Peyer's patch (tissue), 4 donors: ENCODE data around the gene CD300C. TPM values are rescaled to one million over a fixed set of nuclear protein-coding genes. Genes with fewer than 3 reads are reported as not detected.
"Not testable (repeated sequence)": the region's sequence is repeated elsewhere in the genome, so short reads cannot be mapped to it uniquely, and the experiment has no call there.

ENCODE experiments used
- DNase-seq, 3 donors: peaks; one replicate each; pipeline ENCODE4 v3.0.0-alpha.2; 2017 to 2019
- H3K27ac ChIP-seq, 4 donors: fragments of 200-600 bp; sonication (generic); one replicate each; pipeline ENCODE4 v1.5.1; 2016 to 2019
- H3K27me3 ChIP-seq, 2 donors: fragments of 200-600 bp; sonication (generic); one replicate each; pipeline ENCODE4 v1.5.1; 2019
- H3K36me3 ChIP-seq, 3 donors: fragments of 200-600 bp; sonication (generic); one replicate each; pipeline ENCODE4 v1.5.1; 2016 to 2019
- H3K4me1 ChIP-seq, 4 donors: fragments of 200-600 bp; sonication (generic); one replicate each; pipeline ENCODE4 v1.5.1; 2016 to 2019
- H3K4me3 ChIP-seq, 4 donors: fragments of 200-600 bp; sonication (generic); 1 replicate in 3 of 4; 2 replicates in 1 of 4; pipeline ENCODE4 v1.5.1; 2016 to 2019; ENCODE audit warnings: mild to moderate bottlenecking in 1 of 4
- H3K9me3 ChIP-seq, 4 donors: fragments of 200-600 bp; sonication (generic); one replicate each; pipeline ENCODE4 v1.5.1; 2016 to 2019; ENCODE audit warnings: mild to moderate bottlenecking in 1 of 4
- CTCF ChIP-seq, 6 experiments: fragments of 450-650 bp in 4 of 6; fragments of 200-600 bp in 2 of 6; sonication (generic) in 1 of 6; IDR thresholded peaks; one replicate each; pipeline ENCODE4 v1.5.1; 2017 to 2019; ENCODE audit warnings: antibody characterized with exemption in 6 of 6, mild to moderate bottlenecking in 3 of 6, moderate library complexity in 1 of 6
- POLR2A ChIP-seq, 2 donors: fragments of 450-650 bp; IDR thresholded peaks; one replicate each; pipeline ENCODE4 v1.5.1; 2017; ENCODE audit warnings: antibody characterized with exemption in 2 of 2, mild to moderate bottlenecking in 2 of 2, moderate library complexity in 2 of 2
- total RNA-seq, 4 donors: library from RNA; depleted of rRNA; stranded (reverse); fragments of >200 nt; gene quantifications; one replicate each; pipeline ENCODE4 v1.1.0, GENCODE V29; 2016

CD300C gene
- total RNA-seq, 4 donors from 2014 or later = not detected

- H3K27me3 ChIP-seq = no peaks in the 10 kb centered on the region
- H3K9me3 ChIP-seq = no peaks in the 10 kb centered on the region
- TF ChIP-seq POLR2A (IDR thresholded peaks at IDR 0.05) (no peak), CTCF (IDR thresholded peaks at IDR 0.05) (peak in 5 of 6 experiments; percentile 2 to 44 (median 38))
- H3K4me3 ChIP-seq = no peak overlapping the region
- no peak overlapping the region for H3K27ac ChIP-seq
- no peaks in the 10 kb centered on the region for H3K4me1 ChIP-seq
- peak; percentile 22 to 62 (median 57) for DNase-seq
- no peaks in the 10 kb centered on the region for H3K36me3 ChIP-seq
These were observed 20.3 kb upstream of the CD300C start for GRCh38 chr17:74566132-74566753.

DNA sequence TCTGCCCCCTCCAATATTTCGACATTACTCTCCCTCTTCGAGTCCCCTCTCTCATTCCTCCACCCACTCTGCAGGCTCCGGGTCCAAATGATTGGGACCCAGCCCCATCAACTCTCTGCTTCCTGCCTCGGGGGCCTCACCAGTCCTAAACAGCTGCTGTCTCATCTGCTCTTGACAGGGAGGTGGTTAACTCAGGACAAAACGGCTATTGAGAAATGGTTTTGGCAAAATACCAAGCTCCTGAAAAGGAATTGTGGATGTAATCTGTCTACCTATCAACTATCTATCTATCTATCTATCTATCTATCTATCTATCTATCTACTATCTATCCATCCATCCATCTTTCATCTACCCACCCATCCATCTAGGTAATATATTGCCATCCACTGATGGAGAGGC lies 19.2 kb upstream of the CD300C start:
- no peaks in the 10 kb centered on the region for H3K27me3 ChIP-seq
- TF ChIP-seq CTCF (IDR thresholded peaks at IDR 0.05) (no peak), POLR2A (IDR thresholded peaks at IDR 0.05) (no peak)
- no peak overlapping the region for H3K4me3 ChIP-seq
- no peaks in the 10 kb centered on the region for H3K9me3 ChIP-seq
- H3K27ac ChIP-seq = no peak overlapping the region
- no peaks in the 10 kb centered on the region for H3K4me1 ChIP-seq
- no peak for DNase-seq
- no peaks in the 10 kb centered on the region for H3K36me3 ChIP-seq

- no peaks in the 10 kb centered on the region for H3K27me3 ChIP-seq
- no peaks in the 10 kb centered on the region for H3K36me3 ChIP-seq
- no peak overlapping the region for H3K4me3 ChIP-seq
- TF ChIP-seq CTCF (IDR thresholded peaks at IDR 0.05) (no peak), POLR2A (IDR thresholded peaks at IDR 0.05) (no peak)
- H3K4me1 ChIP-seq = no peaks in the 10 kb centered on the region
- H3K27ac ChIP-seq = no peak overlapping the region
- no peaks in the 10 kb centered on the region for H3K9me3 ChIP-seq
- no peak for DNase-seq
These were observed 17.4 kb upstream of the CD300C start for GRCh38 chr17:74563358-74563757.

DNA sequence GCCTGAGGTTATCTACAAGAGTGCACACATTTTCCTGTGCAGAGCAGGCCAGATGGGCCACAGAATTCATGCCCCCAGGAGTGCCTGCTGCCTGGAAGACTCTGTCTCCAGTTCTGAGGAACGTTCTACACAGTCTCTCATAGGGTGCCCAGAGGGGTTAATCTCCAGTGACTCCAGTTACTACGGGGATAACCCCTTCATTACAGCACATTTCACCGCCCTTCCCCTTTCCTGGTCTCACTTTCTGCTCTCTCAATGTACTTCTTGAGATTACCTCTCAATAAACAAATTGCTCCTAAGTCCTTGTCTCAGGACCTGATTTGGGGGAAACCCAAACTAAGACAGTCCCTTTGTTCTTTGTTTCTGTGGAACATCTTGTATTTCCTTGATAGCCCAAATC lies 15.7 kb upstream of the CD300C start:
- H3K4me1 ChIP-seq = no peaks in the 10 kb centered on the region
- no peaks in the 10 kb centered on the region for H3K36me3 ChIP-seq
- no peak overlapping the region for H3K4me3 ChIP-seq
- no peaks in the 10 kb centered on the region for H3K27me3 ChIP-seq
- TF ChIP-seq CTCF (IDR thresholded peaks at IDR 0.05) (no peak), POLR2A (IDR thresholded peaks at IDR 0.05) (no peak)
- no peak for DNase-seq
- H3K27ac ChIP-seq = no peak overlapping the region
- H3K9me3 ChIP-seq = no peaks in the 10 kb centered on the region

DNA sequence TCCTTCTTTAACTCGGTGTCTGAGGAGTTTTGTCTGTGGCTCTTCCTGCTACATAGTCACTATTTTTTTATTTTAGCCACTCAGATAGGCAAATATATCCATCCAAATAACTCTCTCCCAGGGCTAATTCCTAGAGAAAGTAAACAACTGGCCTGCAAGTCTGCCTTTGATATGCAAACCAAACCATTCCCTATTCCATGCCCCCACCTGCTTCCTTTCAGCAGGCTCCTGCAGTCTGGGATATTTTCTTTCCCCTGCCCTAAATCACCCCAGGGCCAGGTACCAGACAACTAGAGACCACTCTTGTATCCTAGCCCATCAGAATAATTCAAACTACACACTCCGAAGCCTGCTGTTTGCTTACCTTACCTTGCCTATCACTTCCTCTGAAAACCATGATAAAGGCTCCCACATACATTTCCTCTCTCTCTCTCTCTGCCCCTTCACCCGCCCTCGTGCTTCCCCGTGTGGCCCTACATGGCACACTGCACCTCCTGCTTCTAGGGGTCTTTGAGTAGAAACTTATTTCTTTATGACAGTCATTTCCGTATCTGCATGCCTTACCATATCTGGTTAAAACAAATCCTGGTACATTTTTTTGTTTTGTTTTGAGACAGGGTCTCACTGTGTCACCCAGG lies 13.1 kb upstream of the CD300C start:
- no peaks in the 10 kb centered on the region for H3K27me3 ChIP-seq
- DNase-seq = no peak
- no peak overlapping the region for H3K27ac ChIP-seq
- H3K4me3 ChIP-seq = no peak overlapping the region
- H3K9me3 ChIP-seq = no peaks in the 10 kb centered on the region
- H3K36me3 ChIP-seq = no peaks in the 10 kb centered on the region
- TF ChIP-seq POLR2A (IDR thresholded peaks at IDR 0.05) = no peak
- no peak for TF ChIP-seq CTCF (IDR thresholded peaks at IDR 0.05)
- no peaks in the 10 kb centered on the region for H3K4me1 ChIP-seq

DNA sequence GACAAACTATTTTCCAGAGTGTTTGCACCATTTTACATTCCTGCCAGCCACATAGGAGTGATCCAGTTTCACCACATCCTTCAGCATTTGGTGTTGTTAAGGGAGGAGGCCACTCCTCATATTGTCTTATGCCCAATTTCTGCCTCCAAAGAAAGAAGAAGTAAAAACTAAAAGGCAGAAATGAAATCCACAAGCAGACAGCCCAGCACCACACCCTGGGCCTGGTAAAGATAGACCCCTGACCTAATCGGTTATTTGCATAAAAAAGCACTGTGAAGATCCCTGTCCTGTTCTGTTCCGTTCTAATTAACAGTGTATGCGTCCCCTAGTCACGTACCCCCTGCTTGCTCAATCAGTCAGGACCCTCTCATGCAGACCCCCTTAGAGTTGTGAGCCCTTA lies 12.5 kb upstream of the CD300C start:
- not testable (repeated sequence) for H3K4me3 ChIP-seq, H3K4me1 ChIP-seq, H3K9me3 ChIP-seq, H3K27ac ChIP-seq, H3K36me3 ChIP-seq, DNase-seq, H3K27me3 ChIP-seq
